Measurements from ENCODE around the gene SNX15.

- TF ChIP-seq CTCF (IDR thresholded peaks at IDR 0.05) (no peak), POLR2A (IDR thresholded peaks at IDR 0.05) (no peak)
Measured at GRCh38 chr11:65021509-65021908, 5.7 kb upstream of the SNX15 start.
